Endothelial cell of hepatic sinusoid (primary cell): Measurements from ENCODE around the gene IFI16.

Experiments
- in situ Hi-C: cut with HindIII; loops from 2 replicates; pipeline ENCODE4 v1.10.0; 2017; ENCODE audit warnings: low sequenced_read_pairs

Gene IFI16

DNA sequence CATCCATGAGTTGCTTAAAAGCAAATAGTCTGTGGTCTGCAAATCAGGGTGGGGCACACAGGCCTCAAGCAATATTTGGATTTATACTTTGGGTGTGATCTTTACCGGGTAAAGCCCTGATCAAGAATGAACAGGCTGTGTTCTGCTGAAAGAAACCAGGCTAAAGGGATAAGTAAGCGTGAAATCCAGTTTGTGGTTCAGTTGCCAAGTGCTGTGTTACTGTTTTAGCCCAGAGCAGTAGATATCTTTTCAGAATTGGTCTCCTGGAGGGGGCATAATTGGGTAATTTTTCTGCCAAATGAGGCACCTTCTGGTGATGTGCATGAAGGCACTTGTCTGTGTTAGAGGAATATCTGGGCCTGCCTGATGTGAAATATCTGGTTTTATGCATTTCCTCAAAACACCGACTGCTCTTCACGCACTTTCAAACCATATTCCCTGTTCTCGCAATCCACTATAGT, 45.5 kb downstream of the IFI16 start:
- in situ Hi-C loops: no loop called here

DNA sequence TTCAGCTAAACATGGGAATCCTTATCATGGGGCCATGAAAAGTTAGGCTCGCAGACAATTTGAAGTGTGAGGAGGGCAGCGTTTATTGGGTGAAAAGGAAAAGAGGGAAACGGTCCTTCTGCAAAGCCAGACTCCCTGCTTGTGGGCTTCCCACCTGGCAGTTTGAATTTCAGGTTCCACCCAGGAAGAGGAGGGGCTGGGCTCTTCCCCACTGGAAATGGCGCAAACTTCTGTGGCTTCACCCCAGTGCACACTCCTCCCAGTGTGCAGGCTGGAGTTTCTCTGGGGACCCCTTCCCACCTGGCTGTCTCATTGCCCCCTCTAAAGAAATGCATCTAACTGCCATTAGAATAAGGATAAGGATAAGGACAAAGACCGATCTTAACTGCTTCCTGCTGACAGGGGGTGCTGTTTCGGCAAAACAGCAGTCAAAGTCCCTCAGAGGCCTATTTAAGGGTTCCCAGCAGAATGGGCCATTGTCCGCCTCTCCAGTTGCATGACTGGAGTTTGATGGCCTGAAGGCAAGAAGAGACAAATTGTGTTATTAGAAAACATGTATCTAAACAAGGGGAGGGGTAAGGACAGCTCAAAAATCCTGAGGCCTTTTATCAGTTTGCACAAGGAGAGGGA, 46.5 kb downstream of the IFI16 start:
- in situ Hi-C loops: no loop called here

DNA sequence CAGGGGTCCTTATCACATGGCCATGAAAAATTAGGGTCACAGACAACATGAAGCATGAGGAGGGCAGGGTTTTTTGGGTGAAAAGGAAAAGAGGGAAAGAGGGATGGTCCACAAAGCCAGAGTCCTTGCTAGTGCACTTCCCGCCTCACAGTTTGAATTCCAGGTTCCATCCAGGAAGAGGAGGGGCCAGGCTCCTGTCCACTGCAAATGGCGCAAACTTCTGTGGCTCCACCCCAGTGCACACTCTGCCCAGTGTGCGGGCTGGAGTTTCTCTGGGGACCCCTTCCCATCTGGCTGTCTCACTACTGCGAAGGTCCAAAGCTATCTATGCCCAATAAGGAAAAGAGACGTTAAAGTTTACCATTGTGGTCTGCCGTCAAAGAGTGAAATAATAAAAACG, 49.0 kb downstream of the IFI16 start:
- in situ Hi-C loops: no loop called here

DNA sequence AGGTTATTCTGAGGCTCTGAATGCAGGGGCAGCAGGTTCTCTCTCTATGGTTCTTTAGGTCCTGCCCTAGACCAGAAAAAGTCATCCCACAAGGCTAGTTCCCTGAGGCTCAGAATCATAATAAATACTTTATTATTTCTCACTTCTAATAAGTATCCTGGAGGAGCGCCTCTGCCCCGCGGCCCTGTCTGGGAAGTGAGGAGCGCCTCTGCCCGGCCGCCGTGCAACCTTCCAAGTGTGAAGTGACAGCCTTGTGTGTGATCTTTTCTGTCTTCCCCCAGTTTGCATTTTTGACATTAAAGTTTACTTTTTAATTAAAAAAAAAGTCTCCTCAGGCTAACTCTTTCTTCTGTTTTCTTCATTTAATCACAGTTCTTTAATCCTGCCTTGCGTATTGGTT, 55.4 kb downstream of the IFI16 start:
- in situ Hi-C loops: no loop called here

DNA sequence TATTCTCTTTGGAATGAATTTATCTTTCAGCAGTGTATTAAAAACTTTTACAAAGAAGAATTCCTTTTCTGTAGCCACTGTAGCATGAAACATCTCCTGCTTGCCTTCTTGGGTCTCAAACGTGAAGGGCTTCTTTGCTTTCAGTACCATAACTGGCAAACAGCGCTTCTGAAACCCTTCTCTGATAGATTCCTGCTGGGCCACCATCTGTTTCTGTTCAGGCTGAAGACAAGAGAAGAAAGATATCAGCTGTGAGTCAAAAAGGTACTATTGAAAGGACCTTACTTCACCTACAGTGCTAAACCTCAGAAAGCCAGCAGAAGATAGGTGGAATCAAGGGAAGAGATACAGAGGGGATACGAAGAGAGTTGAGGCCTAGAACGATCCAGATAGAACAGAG, 56.4 kb downstream of the IFI16 start:
- in situ Hi-C loops: no loop called here

DNA sequence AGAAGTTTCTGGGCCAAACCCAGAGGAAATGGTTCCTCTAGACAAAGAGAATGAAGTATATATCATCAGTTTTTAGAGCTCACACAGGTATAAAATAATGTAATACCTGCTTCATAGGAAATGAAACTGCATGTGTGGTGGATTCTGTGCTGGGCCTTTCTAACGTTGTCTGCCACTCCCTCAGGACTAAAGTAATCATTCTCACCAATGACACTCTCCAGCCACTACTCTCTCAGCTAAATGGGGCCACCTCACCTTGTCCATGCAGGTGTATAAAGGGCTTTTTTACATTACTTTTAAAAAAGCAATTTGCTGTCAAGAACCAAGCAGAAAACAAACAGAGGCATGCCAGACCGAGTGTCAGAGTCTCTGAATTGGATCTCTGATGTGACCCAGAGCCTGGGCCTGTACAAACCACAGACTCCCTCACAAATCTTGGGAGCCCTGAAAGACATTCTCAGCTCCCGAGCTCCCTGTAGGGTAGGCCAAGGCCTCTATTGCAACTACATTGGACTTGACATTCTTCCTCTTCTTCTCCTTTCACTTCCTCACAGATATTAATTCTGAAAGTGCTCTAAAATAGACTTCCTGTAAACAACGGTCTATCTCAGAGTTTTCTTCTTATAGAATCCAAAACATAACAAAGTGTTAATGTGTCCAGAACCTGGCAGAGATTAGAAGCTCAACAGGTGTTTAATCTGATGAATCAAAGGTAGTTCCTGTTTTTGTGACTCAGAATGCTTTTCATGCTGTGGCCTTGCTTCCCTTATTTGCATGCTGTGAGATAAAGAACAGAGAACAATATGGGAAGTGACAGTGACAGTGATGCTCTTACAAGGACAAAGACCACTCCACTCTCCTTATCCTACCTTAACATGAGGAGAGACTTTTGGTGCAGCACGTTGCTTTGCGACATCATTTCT, 58.3 kb downstream of the IFI16 start:
- in situ Hi-C loops: no loop called here

DNA sequence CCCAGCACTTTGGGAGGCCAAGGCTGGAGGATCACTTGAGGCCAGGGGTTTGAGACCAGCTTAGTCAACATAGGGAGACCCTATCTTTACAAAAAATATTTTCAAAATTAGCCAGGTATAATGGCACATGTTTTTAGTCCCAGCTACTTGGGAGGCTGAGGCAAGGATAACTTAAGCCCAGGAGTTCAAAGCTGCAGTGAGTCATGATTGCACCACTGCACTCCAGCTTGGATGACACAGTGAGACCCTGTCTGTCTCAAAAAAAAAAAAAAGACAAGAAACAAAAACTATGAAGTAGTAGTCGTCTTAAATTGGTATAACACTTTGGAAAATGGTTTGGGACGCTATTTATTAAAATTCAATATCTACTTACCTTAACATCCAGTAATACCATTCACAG, 59.2 kb downstream of the IFI16 start:
- in situ Hi-C loops: no loop called here

DNA sequence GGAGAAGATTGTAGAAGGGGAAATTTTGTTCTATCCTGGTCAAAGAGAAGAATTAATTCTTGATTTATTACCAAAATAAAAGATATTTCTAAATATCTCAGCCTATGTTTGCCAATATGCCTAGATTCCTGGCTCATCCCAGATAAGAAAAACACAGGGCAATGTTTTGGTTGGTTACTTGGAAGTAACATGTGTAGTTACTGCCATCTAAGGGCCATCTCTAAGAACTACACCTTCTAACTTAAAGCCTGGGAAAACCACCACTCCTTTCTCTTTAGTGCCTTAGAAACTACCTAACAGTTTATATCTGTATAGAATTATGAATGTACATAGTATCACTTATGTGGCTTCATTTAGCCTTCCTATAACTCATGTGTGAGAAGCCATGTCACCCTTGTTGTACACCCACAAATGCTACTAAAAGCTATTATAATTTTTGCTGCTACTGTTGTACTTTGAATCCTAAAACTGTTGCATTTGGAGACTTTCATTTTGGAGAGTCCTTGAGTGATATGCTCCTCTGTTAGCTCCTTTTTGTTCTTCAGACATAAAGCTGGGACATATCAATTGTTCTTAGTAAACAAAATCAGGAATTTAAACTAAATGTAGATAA, 62.4 kb downstream of the IFI16 start:
- in situ Hi-C loops: loop anchor here (5.0 kb wide), 1 partner anchor 55 kb away; no protein-coding TSS in a partner anchor

DNA sequence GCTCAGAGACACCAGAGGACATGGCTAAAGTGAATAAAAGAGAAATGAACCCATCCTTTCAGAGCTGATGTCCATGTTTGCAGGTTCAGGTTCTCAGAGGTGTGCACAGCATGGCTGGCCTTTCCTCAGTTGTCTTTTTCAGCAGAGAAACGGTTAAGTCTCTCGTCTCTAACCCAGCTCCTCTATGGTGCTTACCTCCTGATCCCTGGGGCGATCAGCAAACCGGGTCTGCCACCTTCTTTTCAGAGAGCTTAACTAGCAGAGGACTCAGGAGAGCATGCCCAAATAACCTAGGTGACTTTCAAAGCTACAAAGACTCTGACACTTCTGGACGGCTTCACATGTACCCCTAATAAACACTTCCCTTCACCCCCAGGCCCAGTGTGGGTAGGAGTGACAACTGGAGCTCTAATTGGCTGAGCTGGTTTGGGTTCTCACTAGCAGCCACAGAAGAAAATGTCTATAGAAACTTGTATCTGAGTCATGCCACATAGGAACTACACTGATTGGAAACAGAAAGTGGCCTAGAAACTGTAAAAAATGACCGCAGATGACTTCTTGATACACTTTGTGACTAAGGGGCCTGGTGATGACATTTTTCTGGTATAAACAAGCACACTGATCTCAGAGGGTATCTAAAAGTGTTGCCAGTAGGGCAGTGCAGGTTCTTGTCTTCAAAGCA, 66.9 kb downstream of the IFI16 start, which contains the start of gene AIM2:
Gene AIM2 (minus strand): TSS at position 329 of the 682 bp plus-strand sequence. CDS start 3,267 bp downstream, outside the sequence.
- in situ Hi-C loops: no loop called here

DNA sequence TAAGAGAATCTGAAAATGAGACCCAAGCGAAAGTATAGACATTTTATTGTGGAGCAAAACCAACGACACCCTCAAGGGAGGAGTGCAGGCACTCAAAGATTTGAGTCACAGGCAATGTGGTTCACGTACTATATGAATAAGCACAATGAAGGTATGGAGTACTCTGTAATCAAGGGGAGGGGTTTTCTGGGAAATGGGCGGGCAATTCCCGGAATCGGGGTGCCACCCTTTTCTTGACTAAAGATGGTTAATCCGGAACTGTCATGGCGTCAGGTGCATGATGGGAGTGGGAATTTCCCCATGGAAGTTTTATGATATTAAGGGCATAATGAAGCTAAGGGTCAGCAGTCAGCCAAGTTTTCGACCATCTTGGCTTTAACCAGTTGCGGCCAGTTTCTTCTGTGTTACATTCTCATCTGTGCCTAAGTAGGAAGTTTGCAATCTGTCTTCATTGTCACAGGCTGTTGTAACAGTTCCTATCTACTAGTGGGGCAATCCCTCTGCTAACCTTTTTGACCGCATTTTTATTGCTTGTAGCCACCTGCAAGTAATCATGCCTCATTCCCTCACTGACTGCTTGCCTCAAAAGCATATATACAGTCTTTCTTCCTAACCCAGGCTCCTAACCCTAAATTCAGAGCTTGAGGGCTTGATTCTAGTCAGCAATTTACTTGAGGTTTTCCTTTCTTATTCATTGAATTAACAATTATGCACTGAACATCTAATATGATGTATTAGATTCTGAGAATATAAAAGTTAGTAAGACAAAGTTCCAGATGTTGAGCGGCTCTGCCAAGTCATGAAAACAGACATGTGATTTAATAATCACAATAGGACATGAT, 67.6 kb downstream of the IFI16 start:
- in situ Hi-C loops: no loop called here

DNA sequence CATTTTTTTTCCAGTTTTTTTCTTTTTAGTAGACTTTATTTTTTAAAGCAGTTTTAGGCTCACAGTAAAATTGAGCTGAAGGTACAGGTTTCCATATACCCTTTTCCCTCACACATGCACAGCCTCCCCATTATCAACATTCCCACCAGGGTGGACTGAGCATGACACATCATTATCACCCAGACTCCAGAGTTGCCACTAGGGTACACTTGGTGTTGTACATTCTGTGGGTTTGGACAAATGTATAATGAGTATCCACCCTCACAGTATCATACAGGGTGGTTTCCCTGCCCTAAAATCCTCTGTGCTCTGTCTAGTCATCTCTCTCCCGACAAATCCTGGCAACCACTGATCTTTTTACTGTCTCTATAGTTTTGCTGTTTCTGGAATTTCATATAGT, 69.8 kb downstream of the IFI16 start:
- in situ Hi-C loops: no loop called here

DNA sequence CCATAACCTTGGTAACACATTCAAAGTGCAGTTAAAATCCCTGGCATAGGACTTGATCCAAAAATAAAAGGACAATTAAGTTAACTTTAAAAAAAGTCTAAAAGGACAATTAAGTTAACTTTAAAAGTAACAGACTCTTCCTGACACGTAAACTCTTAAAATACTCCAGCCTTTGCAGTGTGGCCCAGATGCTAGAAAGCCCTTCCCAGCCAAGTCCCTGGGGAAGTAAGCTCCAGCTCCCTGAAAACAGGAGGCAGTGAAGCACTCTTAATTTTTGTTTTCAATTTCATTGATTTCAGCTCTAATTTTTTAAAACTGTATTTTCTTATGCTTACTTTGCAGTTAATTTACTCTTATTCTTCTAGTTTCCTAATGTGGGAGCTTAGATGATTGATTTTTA, 71.9 kb downstream of the IFI16 start:
- in situ Hi-C loops: no loop called here

DNA sequence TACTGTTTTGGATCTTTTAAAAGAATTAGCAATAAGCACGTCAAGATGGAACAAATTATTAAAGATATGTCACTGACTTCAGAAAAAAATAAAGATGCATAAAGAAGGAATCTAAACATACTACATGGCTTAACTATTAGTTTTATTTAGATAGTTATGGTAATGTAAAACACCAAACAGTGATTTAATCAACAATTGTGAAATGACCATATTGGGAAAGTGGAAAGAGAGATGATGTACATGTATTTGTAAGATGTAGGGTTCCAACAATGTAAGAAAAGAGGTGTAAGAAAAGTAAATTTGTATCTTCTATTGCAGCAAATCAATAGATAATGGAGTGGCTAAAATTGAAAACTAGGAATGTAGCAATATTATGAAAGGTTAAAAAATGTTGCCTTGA, 73.3 kb downstream of the IFI16 start:
- in situ Hi-C loops: no loop called here

DNA sequence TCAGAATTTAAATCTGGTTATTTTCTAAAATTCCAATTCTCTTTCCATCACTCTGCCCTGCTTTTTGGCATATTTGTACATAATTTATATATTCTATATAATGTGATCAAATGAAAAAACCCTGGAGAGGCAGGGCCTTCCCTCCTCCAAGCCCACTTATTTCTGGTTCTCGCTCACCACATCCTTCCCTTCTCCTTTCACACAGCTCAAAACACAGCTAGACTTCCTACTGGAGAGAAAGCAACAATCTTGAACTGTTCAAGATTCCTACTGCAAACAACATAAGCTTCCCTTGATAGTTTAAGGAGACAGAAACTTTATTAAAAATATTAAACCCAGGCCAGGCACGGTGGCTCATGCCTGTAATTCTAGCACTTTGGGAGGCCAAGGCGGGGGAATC, 74.4 kb downstream of the IFI16 start:
- in situ Hi-C loops: no loop called here

DNA sequence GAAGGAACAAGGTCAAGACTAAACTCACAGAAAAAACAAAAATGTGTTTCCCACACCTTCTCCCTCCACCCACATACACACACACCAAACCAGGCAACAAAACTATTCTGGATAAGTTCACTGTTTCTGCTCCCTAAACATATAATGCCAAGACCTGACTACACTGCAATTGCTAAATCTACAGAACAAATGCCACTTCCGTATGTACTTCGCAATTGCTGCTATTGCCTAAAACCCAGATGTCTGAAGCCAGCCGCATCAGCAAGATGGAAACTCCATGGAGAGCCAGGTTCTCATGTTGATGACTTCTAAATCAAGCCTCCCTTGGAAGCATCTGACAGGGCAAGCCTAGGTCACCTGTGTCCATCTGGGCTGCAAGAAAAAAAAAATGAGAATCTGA, 75.2 kb downstream of the IFI16 start:
- in situ Hi-C loops: no loop called here

DNA sequence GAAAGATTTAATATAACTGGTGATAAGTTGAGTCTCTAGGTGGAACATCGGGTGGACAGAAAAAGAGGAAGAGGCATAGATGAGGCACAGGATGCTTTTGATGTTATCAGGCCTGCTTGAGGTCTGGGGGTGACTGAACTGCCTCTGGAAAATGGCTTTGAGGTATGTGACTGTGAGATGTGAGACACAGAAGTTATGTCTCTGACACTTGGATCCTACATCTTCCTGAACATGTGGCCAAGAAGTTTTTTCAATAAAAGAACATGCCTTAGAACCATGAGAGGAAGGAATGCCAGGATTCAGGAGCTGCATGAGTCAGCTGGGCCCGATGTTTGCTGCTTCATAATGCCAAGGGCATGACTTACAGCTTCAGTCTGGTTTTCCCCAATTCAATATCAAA, 78.3 kb downstream of the IFI16 start:
- in situ Hi-C loops: no loop called here

DNA sequence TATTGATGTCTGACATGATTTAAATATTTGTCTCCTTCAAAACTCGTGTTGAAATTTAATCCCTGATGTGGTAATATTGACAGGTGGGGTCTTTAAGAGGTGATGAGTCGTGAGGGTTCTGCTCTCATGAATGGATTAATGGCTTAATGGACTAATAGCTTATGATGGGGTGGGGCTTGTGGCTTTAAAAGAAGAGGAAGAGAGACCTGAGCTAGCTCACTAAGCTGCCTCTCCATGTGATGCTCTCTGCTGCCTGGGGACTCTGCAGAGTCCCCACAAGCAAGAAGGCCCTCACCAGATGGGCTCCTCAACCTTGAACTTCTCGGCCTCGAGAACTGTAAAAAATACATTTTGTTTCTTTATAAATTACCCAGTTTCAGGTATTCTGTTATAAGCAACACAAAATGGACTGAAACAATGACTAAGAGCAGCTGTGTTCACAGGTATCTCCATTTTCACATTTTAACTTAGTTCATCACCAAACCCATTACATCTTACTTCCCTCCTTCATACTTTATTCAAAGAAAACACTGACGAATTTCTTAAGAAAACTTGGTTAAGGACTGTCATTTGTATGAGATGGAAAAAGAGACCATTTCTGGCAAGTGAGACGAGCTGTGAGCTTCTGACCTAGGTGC, 79.0 kb downstream of the IFI16 start:
- in situ Hi-C loops: no loop called here

DNA sequence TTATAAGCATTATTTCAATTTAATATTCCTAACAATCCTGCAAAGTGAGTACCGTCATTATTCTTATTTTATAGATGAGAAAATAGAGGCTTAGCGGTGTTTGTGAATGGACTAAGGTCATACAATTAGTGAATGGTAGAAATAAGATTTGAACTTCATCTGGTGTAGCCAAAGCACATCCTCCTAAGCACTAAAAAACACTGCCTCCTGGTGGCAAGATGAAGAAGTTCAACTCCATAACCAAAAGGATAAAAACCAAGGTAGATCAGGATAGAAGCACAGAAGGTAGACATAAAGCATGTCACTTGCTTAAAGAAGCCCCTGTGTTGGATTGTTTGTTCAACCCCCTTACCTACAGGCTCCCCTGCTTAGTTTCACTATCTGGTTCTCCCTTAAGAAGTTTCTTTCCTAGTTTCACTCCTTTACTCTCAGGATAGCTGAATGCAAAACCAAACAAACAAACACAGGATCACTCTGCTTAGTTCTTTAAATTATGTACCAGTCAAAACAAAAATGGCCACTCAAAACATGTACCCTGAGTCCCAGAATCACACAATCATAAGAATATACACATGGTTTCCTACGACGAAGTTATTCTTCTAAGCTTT, 79.6 kb downstream of the IFI16 start:
- in situ Hi-C loops: no loop called here
